Hippocampal formation (tissue), 2 donors: ENCODE results near the gene ZG16B.

ENCODE experiments used
- DNase-seq, 2 donors: peaks; one replicate each; lab custom pipeline; 2025; lab: John Stamatoyannopoulos, UW

Gene ZG16B

DNA sequence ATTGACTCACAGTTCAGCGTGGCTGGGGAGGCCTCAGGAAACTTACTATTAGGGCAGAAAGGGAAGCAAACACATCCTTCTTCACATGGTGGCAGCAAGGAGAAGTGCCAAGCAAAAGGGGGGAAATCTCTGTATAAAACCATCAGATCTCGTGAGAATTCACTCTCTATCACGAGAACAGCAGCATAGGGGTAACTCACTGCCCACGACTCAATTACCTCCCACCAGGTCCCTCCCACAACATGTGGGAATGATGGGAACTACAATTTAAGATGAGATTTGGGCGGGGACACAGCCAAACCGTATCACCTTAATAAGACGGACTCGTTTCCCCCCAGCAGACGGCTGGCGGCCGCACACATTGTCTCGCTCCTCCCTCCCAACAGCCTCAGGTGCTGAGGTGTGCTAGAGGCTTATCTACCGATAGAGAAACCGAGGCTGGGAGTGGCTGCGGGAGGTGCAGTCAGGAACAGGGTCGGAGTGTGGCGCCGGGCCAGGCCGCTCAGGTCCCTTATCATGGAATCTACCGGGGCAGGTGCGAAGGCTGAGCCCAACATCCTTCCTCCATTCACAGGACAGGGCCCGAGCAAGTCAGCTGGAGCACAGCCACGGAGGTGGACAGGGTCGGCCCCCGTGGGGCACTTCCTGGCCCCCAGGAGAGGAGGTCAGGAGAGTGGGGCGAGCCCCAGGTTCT is 4.9 kb upstream of the ZG16B start:
- DNase-seq: no peak

DNA sequence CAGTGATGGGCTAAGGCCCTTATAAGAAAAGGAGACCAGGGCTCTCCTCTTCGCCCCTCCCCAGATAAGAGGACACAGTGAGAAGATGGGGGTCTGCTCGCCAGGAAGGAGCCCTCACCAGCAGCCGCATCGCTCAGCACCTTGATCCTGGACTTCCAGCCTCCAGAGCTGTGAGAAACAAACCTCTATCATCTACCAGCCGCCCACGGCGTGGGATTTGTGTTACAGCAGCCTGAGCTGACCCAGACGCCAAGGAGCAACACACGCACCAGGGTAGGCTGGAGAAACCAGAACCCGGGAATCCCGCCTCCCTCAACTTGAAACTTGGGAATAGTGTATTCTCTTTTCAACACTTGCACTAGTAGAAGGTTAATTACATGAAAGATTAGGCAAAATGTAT is 4.2 kb upstream of the ZG16B start:
- DNase-seq: no peak

GRCh38 chr16:2826591-2827373 is 3.3 kb upstream of the ZG16B start:
- no peak for DNase-seq

DNA sequence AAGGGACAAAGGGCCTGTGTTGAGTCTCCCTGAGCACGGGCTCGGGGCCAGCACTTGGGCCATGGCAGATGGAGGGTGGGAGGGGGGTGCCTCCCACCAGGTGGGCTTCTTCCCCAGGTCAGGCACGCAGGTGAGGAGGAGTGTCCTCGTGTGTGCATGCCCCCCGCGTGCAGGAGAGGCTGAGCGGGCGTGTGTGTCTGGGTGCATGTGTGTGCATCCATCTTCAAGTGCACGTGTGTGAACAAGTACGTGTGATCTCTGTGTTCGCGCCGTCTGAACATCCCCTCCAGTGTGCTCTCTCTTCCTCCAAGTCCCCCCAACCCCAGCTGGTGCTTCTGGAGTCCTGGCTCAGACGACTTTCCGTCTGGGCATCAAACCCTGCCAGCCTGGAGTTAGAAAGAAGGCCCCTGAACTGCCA is 2.7 kb upstream of the ZG16B start:
- DNase-seq: no peak

DNA sequence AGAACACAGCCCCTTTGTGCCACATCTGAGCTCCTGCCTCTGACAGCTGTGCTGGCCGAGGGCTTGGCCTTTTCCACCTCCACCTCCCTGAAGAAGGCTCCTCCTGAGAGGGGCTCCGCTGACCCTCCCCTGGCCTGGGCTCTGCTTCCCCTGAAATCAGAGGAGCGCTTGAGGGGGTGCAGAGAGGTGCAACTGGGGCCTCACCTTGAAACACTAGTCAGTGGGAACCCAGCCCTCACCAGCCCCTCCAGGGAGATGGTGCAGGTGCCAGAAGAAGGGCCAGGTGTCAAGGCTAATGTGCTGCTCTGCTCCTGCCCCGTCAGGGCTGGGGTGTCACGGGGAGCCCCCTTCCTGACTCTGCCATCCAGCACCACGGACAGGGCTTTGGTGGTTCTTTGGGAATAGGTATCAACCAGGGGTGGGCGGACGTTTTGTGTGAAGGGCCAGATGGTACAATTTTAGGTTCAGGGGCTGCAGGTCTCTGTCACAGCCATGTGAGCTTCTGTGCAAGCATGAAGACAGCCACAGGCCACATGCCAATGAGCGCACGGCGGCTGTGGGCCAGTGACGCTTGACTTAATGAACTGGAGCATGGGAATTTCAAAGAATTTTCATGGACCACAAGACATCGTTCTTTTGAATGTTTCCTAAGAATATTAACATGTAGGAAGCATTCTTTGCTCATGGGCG is 2.1 kb upstream of the ZG16B start:
- no peak for DNase-seq

GRCh38 chr16:2828521-2828840 is 1.6 kb upstream of the ZG16B start:
- no peak for DNase-seq

GRCh38 chr16:2828876-2829430 is 1.1 kb upstream of the ZG16B start:
- no peak for DNase-seq

DNA sequence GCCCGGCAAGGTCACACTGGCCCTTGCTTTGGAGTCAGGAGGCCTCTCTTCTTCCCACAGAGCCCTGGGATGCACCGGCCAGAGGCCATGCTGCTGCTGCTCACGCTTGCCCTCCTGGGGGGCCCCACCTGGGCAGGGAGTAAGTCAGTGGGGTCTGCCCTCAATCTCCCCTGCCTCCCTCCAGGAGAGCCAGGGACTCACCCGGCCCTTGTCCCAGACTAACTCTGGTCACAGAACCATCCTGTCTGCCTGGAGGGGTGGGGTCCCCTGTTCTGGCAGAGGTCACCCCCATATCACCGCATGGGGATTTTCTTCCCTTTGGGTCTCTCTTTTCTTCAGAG is 222 bp downstream of the ZG16B start:
- DNase-seq: no peak

- DNase-seq: no peak
Measured at GRCh38 chr16:2831203-2831602, 1.1 kb downstream of the ZG16B start.

DNA sequence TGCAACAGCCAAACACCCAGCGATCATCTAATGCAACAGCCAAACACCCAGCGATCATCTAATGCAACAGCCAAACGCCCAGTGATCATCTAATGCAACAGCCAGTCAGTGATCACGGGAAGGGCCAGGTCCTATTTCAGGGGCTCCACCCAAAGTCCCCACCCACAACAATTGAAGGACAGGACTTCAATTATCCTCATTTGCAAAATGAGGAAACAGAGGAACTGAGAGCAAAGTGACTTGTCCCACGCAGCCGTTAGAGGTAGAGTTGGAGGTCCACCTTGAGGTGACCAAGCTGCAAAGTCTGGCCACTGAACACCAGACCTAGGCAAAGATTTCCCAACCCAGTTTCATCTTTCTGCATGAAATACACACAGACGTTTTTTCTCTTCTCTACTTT is 3.7 kb downstream of the ZG16B start:
- no peak for DNase-seq

GRCh38 chr16:2834968-2835367 is 4.9 kb downstream of the ZG16B start:
- no peak for DNase-seq

DNA sequence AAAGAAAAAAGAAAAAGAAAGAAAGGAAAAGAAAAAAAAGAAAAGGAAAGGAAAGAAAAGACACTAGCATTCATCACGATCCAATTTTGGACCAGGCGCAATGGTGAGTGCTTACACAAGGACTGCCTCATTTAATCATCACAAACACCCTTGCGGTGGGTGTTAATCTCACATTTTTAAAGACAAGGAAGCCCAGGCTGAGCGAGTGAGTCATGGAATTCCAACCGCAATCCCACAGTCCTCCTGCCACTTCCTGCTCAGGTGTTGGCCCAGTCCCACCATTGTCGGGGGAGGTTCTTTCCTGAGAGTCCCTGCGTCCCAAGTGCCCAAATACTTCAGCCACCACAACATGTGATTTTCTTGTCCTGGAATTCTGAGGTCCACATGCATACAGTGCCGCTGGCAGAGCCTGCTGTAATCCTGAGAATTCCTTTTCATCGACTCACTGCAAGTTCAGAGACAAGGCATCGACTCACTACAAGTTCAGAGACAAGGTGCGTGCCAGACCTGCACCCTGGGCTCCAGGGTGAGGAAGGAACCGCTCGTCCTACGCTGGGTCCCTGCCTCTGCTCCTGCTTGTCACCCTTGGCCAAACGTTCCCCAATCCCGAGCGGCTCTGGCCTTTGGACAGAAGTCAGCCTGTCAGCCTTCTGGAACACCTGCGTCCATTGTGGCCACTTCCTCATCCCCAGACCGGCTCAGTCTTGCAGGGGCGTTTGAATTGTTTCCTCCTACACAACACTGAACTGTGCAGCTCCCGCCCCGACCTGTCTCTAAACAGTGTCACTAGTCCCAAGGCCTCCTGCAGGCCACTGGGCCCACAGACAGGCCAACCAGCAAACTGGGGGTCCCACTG is 5.8 kb downstream of the ZG16B start:
- no peak for DNase-seq

DNA sequence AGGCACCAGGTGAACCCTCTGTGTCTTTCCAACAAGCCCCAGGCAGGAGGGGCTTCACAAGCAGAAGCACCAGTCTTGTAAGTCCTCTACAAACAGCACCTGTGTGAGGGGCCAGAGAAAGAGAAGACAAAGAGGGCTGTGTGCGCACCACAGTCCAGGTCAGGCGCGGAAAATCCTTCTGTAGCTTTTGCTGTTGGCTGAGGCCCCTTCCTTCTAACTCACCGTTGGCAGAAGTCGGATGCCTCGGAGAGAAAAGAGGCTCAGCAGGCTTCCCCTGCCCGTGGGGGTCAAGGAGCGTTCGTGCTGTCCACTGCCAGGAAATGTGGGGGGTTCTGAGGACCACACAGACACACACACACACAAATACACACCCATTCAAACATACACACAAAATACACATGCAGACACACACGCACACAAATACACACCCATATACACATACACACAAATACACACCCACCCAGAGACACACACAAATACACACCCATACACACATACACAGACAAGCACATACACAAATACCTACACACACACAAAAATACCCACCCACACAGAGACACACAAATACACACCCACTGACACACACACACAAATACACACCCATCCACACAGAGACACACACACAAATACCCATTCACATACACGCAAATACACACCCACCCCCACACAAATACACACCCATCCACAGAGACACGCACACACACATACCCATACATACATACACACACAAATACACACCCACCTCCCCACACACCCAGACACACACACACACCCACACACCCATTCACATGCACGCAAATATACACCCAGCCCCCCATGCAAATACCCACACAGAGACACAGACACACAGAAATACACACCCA is 6.8 kb downstream of the ZG16B start:
- no peak for DNase-seq

- DNase-seq: peak; percentile 51 to 53
Measured at GRCh38 chr16:2838928-2839327, 8.8 kb downstream of the ZG16B start.

DNA sequence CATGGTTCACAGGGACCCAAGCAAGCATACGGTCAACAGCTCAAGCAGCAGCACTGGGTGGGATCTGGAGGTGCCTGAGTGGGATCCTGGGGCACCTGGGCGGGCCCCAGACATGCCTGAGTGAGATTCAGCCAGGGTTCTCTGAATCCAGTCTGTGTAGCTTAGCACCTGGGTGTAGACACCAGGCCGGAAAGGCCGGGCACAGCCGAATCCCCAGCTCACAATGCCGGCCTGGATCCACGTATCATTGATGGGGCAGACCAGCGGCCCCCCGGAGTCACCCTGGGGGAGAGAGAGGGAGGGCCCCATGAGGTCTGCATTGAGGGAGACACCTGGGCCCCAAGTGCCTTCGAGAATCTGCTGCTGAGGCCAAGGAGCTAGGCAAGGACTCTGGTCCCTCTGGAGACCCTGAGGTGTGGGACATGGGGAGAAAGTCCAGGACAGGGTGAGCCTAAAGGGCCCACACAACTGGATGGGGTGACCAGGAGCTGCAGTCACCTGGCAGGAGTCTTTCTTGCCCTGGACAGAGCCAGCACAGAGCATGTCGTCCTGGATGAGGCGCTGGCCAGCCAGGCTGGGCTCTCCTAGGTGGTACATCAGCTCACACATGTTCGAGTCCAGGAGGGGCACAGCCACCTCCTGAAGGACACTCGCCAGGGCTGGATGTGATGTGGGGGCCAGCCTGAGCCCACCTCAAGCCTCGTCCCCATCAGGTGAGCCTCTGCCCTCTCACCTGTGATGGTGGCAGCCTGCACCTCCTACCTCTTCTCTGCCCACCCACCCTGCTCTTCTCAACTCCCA is 9.7 kb downstream of the ZG16B start:
- no peak for DNase-seq

DNA sequence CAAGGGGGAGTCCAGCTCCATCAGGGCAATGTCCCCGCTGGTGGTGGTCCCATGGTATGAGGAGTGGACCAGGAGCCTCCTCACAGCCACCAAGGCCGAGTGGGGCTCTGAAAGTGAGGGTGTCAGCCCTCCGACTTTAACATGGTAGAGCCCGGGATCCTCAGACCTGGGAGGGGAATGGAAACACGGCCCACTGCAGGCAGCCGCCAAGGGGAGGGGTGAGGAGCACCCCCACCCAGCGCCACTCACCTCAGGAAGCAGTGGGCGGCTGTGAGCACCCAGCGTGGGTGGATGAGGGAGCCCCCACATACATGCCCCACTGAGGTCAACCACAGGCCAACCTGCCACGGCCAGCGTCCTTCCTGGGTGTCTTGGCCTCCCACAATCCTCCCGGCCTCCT is 10.8 kb downstream of the ZG16B start:
- DNase-seq: no peak

GRCh38 chr16:2841606-2842339 is 11.7 kb downstream of the ZG16B start:
- no peak for DNase-seq

DNA sequence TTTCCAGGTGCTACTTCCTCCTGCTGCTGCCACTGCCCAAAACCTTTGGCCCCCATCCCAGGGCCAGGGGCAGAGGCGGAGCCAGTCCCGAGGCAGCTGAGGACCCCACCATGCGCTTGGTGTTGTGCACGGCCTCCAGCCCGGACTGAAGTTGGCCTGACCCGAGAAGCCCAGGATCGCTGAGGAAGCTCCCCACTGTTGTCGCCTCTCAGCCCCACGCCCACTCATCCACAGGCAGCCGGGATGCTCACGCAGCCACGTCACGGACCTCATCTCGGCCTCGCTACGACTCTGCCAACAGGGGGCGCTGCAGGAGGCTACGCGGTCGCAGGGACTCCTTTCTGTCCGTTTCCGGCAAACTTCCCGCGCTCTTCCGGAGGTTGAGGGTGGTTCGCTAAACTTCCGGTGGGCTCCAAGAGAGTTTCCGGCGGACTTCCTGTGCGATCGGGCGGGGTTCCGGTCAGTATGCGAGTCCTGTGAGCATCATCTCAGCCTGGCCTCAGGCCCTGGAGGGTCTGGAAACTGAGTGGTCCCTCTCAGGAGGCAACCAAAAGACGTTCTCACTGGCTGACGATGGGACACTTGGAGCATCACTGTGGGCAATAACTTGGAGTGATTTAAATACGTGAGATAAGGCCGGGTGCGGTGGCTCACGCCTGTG is 12.4 kb downstream of the ZG16B start:
- DNase-seq: no peak

- DNase-seq: no peak
Measured at GRCh38 chr16:2843526-2843925, 13.4 kb downstream of the ZG16B start.
